ENCODE measurements around the gene UMPS.

UMPS gene

GRCh38 chr3:124791639-124792151 lies 61.4 kb downstream of the UMPS start:
- TF ChIP-seq CTCF (IDR thresholded peaks at IDR 0.05; ENCODE audit: control extremely low read depth, extremely low read depth, low read depth, missing control alignments) = no peak
- DNase-seq (ENCODE audit: extremely low spot score) = no peak
- ChIA-PET CTCF (interaction anchor here (0.8 to 1.2 kb wide), 3 partner anchors 11 to 110 kb away, joined by 3 read pairs; no protein-coding TSS in a partner anchor), POLR2A (no interaction called here)

GRCh38 chr3:124792341-124793040 lies 62.2 kb downstream of the UMPS start:
- DNase-seq (ENCODE audit: extremely low spot score) = no peak
- ChIA-PET CTCF (interaction anchor here (1.0 to 1.2 kb wide), 2 partner anchors 12 to 31 kb away, joined by 3 read pairs; no protein-coding TSS in a partner anchor), POLR2A (no interaction called here)
- TF ChIP-seq CTCF (IDR thresholded peaks at IDR 0.05; ENCODE audit: control extremely low read depth, extremely low read depth, low read depth, missing control alignments) = no peak

GRCh38 chr3:124793054-124793739 lies 62.9 kb downstream of the UMPS start:
- CTCF ChIA-PET = interaction anchor here (1.3 kb wide), 1 partner anchor 17 kb away, joined by 3 read pairs; no protein-coding TSS in a partner anchor
- DNase-seq (ENCODE audit: extremely low spot score) = no peak
- POLR2A ChIA-PET = no interaction called here
- TF ChIP-seq CTCF (IDR thresholded peaks at IDR 0.05; ENCODE audit: control extremely low read depth, extremely low read depth, low read depth, missing control alignments) = no peak

GRCh38 chr3:124796477-124796876 lies 66.2 kb downstream of the UMPS start:
- no peak for DNase-seq (ENCODE audit: extremely low spot score)
- CTCF ChIA-PET = interaction anchor here (3.0 kb wide), 1 partner anchor 9 kb away, joined by 11 read pairs; no protein-coding TSS in a partner anchor
- POLR2A ChIA-PET = no interaction called here
- TF ChIP-seq CTCF (IDR thresholded peaks at IDR 0.05; ENCODE audit: control extremely low read depth, extremely low read depth, low read depth, missing control alignments) = no peak

GRCh38 chr3:124797426-124797945 lies 67.2 kb downstream of the UMPS start:
- POLR2A ChIA-PET = interaction anchor here (0.6 kb wide), 1 partner anchor 37 kb away, joined by 3 read pairs; no protein-coding TSS in a partner anchor
- CTCF ChIA-PET = interaction anchor here (3.0 kb wide), 1 partner anchor 10 kb away, joined by 11 read pairs; no protein-coding TSS in a partner anchor
- no peak for TF ChIP-seq CTCF (IDR thresholded peaks at IDR 0.05; ENCODE audit: control extremely low read depth, extremely low read depth, low read depth, missing control alignments)
- no peak for DNase-seq (ENCODE audit: extremely low spot score)
